Measurements from ENCODE around the gene TCEA2.

TCEA2 gene

GRCh38 chr20:64092258-64093012 lies 29.4 kb downstream of the TCEA2 start:
- Histone ChIP-seq H3K36me3 (ENCODE audit: insufficient read depth, low read length) (no peaks in the 10 kb centered on the region), H3K9ac (ENCODE audit: low read depth, low read length) (no peak overlapping the region), H3K4me1 (ENCODE audit: insufficient read depth, low read length) (peaks cover 6% of the 10 kb centered on the region), H3K9me3 (ENCODE audit: control insufficient read depth, insufficient read depth, low read length) (no peaks in the 10 kb centered on the region)

GRCh38 chr20:64093013-64093503 lies 30.1 kb downstream of the TCEA2 start:
- H3K36me3 ChIP-seq (ENCODE audit: insufficient read depth, low read length) = no peaks in the 10 kb centered on the region
- H3K9ac ChIP-seq (ENCODE audit: low read depth, low read length) = no peak overlapping the region
- peaks cover 6% of the 10 kb centered on the region for H3K4me1 ChIP-seq (ENCODE audit: insufficient read depth, low read length)
- H3K9me3 ChIP-seq (ENCODE audit: control insufficient read depth, insufficient read depth, low read length) = no peaks in the 10 kb centered on the region

- Histone ChIP-seq H3K9ac (ENCODE audit: low read depth, low read length) (no peak overlapping the region), H3K4me1 (ENCODE audit: insufficient read depth, low read length) (peaks cover 6% of the 10 kb centered on the region), H3K9me3 (ENCODE audit: control insufficient read depth, insufficient read depth, low read length) (no peaks in the 10 kb centered on the region), H3K36me3 (ENCODE audit: insufficient read depth, low read length) (no peaks in the 10 kb centered on the region)
Measured at GRCh38 chr20:64095455-64095854, 32.5 kb downstream of the TCEA2 start.

GRCh38 chr20:64095927-64096326 lies 32.9 kb downstream of the TCEA2 start:
- Histone ChIP-seq H3K4me1 (ENCODE audit: insufficient read depth, low read length) (peaks cover 6% of the 10 kb centered on the region), H3K36me3 (ENCODE audit: insufficient read depth, low read length) (no peaks in the 10 kb centered on the region), H3K9me3 (ENCODE audit: control insufficient read depth, insufficient read depth, low read length) (no peaks in the 10 kb centered on the region), H3K9ac (ENCODE audit: low read depth, low read length) (no peak overlapping the region)

GRCh38 chr20:64096535-64096934 lies 33.5 kb downstream of the TCEA2 start:
- peaks cover 6% of the 10 kb centered on the region for H3K4me1 ChIP-seq (ENCODE audit: insufficient read depth, low read length)

GRCh38 chr20:64098471-64099013 lies 35.5 kb downstream of the TCEA2 start:
- no peaks in the 10 kb centered on the region for H3K9me3 ChIP-seq (ENCODE audit: control insufficient read depth, insufficient read depth, low read length)
- no peak overlapping the region for H3K9ac ChIP-seq (ENCODE audit: low read depth, low read length)
- no peaks in the 10 kb centered on the region for H3K36me3 ChIP-seq (ENCODE audit: insufficient read depth, low read length)
- no peaks in the 10 kb centered on the region for H3K4me1 ChIP-seq (ENCODE audit: insufficient read depth, low read length)

More at GRCh38 chr20:64096535-64096934, 33.5 kb downstream of the TCEA2 start:
- Histone ChIP-seq H3K36me3 (ENCODE audit: insufficient read depth, low read length) (no peaks in the 10 kb centered on the region), H3K9ac (ENCODE audit: low read depth, low read length) (no peak overlapping the region), H3K9me3 (ENCODE audit: control insufficient read depth, insufficient read depth, low read length) (no peaks in the 10 kb centered on the region)

GRCh38 chr20:64099086-64099786 lies 36.2 kb downstream of the TCEA2 start:
- Histone ChIP-seq H3K4me1 (ENCODE audit: insufficient read depth, low read length) (no peaks in the 10 kb centered on the region; the same call in 1 of the 2 replicates), H3K9me3 (ENCODE audit: control insufficient read depth, insufficient read depth, low read length) (no peaks in the 10 kb centered on the region), H3K9ac (ENCODE audit: low read depth, low read length) (no peak overlapping the region), H3K36me3 (ENCODE audit: insufficient read depth, low read length) (no peaks in the 10 kb centered on the region)

- H3K9me3 ChIP-seq (ENCODE audit: control insufficient read depth, insufficient read depth, low read length) = no peaks in the 10 kb centered on the region
Measured at GRCh38 chr20:64099880-64100565, 37.0 kb downstream of the TCEA2 start.

GRCh38 chr20:64100566-64100888 lies 37.5 kb downstream of the TCEA2 start:
- Histone ChIP-seq H3K9me3 (ENCODE audit: control insufficient read depth, insufficient read depth, low read length) (no peaks in the 10 kb centered on the region), H3K36me3 (ENCODE audit: insufficient read depth, low read length) (no peaks in the 10 kb centered on the region), H3K9ac (ENCODE audit: low read depth, low read length) (no peak overlapping the region), H3K4me1 (ENCODE audit: insufficient read depth, low read length) (no peaks in the 10 kb centered on the region; the same call in 1 of the 2 replicates)

More at GRCh38 chr20:64099880-64100565, 37.0 kb downstream of the TCEA2 start:
- Histone ChIP-seq H3K9ac (ENCODE audit: low read depth, low read length) (no peak overlapping the region), H3K36me3 (ENCODE audit: insufficient read depth, low read length) (no peaks in the 10 kb centered on the region), H3K4me1 (ENCODE audit: insufficient read depth, low read length) (no peaks in the 10 kb centered on the region; the same call in 1 of the 2 replicates)

GRCh38 chr20:64100946-64101688 lies 38.1 kb downstream of the TCEA2 start:
- no peaks in the 10 kb centered on the region; the same call in 1 of the 2 replicates for H3K4me1 ChIP-seq (ENCODE audit: insufficient read depth, low read length)
- H3K9me3 ChIP-seq (ENCODE audit: control insufficient read depth, insufficient read depth, low read length) = no peaks in the 10 kb centered on the region
- no peaks in the 10 kb centered on the region for H3K36me3 ChIP-seq (ENCODE audit: insufficient read depth, low read length)
- peak overlapping the region; percentile 49; the same call in 1 of the 2 replicates for H3K9ac ChIP-seq (ENCODE audit: low read depth, low read length)

- no peaks in the 10 kb centered on the region; the same call in 1 of the 2 replicates for H3K4me1 ChIP-seq (ENCODE audit: insufficient read depth, low read length)
- H3K9ac ChIP-seq (ENCODE audit: low read depth, low read length) = peak overlapping the region; percentile 49
- no peaks in the 10 kb centered on the region for H3K9me3 ChIP-seq (ENCODE audit: control insufficient read depth, insufficient read depth, low read length)
- H3K36me3 ChIP-seq (ENCODE audit: insufficient read depth, low read length) = no peaks in the 10 kb centered on the region
Measured at GRCh38 chr20:64101731-64102621, 39.0 kb downstream of the TCEA2 start.

GRCh38 chr20:64102647-64103354 lies 39.8 kb downstream of the TCEA2 start:
- Histone ChIP-seq H3K9ac (ENCODE audit: low read depth, low read length) (peak overlapping the region; percentile 49; the same call in 1 of the 2 replicates), H3K4me1 (ENCODE audit: insufficient read depth, low read length) (no peaks in the 10 kb centered on the region; the same call in none of the 2 replicates), H3K9me3 (ENCODE audit: control insufficient read depth, insufficient read depth, low read length) (no peaks in the 10 kb centered on the region), H3K36me3 (ENCODE audit: insufficient read depth, low read length) (no peaks in the 10 kb centered on the region)

Measured in ES-I3 (cell line).